Choroid plexus epithelial cell (primary cell): Measurements from ENCODE around the gene ZFPM1.

Experiments used
- DNase-seq: peaks from one replicate; pipeline ENCODE4 v3.0.0-alpha.2; 2010; ENCODE audit warnings: low read depth
- H3K4me3 ChIP-seq: 2 replicates; pipeline ENCODE4 v1.5.1; 2011; ENCODE audit warnings: low read depth, mild to moderate bottlenecking, control low read depth, low read length, moderate library complexity
- CTCF ChIP-seq: conservative IDR thresholded peaks from 2 replicates; pipeline ENCODE4 v1.5.1; 2011; ENCODE audit warnings: low read depth, mild to moderate bottlenecking, control low read depth, inconsistent platforms, low read length, moderate library complexity

ZFPM1 gene

GRCh38 chr16:88413631-88414030, 39.4 kb upstream of the ZFPM1 start:
- DNase-seq, result no peak
- no peak for TF ChIP-seq CTCF

DNA sequence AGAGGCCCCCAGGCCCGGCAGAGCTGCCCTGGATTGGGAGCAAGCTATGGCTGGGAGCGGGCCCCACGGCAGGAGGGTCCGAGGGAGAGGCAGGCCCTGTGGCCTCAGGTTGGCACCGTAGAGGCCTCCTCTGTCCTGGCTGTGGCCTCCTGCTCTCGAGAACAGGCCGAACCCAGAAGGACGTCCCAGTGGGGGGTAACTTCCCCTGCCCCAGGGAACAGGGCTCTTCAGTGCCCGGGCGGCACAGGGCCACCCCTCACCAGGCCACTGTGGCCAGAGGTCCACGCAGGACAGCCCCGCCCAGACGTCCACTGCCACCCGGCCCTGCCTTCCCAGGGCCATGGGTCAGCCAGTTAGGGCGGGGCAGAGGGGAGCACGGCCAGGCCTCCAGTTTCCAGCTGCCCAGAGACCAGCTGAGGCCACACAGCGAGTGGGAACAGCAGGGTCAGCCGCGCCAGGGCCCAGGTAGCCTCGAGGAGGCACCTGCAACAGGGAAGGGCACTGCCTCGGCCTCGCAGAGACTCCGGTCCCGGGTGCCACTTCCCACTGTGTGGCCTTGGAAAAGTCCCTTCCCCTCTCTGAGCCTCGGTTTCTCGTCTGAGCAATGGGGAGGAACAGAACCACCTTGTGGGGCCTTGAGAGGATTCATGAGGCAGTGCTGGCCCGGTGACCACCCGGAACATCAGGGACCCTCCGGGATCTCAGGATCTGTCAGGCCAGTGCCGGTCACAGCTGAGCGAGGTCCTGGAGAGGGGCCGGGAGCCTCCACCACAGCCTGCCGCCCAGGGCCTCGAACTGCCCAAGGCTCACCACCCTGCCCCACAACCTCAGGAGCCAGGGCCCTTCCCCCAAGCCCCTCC, 38.3 kb upstream of the ZFPM1 start:
- TF ChIP-seq CTCF, result no peak
- H3K4me3 ChIP-seq, result no peak overlapping the region
- no peak for DNase-seq

More at GRCh38 chr16:88413631-88414030, 39.4 kb upstream of the ZFPM1 start:
- no peak overlapping the region for H3K4me3 ChIP-seq

DNA sequence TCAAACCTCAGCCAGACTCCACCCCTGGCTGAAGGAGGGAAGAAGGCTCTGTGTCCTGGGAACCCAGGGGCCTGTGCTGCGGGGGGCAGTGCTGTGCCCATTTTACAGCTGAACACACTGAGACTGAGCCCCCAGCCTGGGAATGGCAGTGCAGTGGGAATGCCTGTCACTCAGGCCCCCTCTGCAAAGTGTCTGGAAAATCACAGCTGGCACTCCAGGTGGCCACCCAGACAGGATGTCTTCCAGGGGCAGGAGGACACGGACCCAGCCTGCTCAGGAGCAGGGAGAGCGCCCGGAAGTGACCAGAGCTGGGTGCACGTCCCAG, 37.7 kb upstream of the ZFPM1 start:
- H3K4me3 ChIP-seq, result no peak overlapping the region
- no peak for DNase-seq
- no peak for TF ChIP-seq CTCF

DNA sequence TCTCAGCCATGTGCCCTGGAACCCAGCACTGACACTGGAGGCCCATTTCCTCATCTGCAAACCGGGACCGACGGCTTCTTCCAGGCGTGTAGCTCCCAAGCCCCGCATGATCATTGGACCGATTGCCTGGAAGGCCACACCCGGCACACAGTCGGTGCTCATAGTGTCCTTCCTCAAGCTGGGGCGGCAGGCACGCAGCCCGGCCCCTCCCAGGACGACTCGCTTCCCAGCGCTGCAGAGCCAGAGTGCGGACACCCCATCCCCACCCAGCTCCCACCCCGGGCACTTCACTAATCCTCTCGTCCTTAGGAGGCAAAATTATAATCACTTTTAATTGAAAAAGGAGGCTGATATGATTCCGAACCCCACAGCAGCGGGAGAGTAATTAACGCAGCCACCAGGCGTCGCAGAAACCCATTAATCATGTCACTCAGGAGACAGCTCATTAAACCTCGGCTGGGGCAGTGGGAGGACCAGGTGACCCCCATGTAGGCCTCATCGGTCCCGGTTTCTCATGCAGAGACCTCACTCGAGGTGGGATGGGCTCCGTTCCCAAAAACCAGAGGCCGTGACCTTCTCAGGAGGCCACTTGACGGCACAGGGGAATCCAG, 37.3 kb upstream of the ZFPM1 start:
- no peak for TF ChIP-seq CTCF
- H3K4me3 ChIP-seq, result no peak overlapping the region
- no peak for DNase-seq

GRCh38 chr16:88416686-88417085, 36.4 kb upstream of the ZFPM1 start:
- no peak overlapping the region for H3K4me3 ChIP-seq
- TF ChIP-seq CTCF, result no peak
- no peak for DNase-seq

DNA sequence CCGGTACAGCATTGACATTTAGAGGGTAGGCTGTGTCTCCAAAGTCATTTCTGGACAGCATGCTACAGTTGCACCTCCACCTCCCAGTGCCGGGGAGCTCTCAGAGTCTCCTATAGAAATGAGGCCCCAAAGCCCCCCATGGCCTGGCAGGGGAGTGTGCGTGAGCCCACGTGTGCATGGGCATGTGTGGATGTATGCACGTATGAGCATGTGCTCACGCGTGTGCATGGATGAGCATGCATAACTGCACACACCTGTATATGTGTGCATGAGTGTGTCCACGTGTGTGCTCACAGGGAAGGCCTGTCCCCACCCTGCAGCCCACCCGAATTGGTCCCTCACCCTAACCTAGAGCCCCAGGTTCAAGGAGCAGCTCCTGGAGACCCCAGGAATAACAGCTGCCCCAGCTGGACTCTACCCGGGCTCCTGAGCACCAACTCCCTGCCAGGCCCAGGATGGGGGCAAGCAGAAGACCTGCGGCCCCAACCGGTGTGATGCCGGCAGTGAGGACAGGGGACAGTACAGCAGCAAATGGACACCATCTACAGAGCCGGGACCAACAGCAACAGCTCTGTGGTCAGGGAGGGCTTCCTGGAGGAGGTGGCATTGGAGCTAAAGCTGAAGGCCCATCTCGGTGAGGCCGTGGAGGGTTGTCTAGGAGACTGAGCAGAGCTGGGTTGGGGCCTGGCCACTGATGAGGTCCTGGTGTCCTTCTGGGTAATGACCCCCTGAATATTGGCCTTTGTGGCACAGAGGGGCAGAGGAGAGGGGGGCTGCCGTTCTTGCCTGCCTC, 35.2 kb upstream of the ZFPM1 start:
- TF ChIP-seq CTCF, result no peak
- no peak overlapping the region for H3K4me3 ChIP-seq
- no peak for DNase-seq
